GM08714 (cell line): ENCODE measurements around the gene FIGNL1.
"Not testable (repeated sequence)": the region's sequence is repeated elsewhere in the genome, so short reads cannot be mapped to it uniquely, and the experiment has no call there.

Experiments
- H3K4me3 ChIP-seq: fragments of 200-500 bp; sonication (Bioruptor generic); 2 replicates; pipeline ENCODE4 v1.5.1; 2014; ENCODE audit warnings: mild to moderate bottlenecking, low read length, inconsistent platforms
- ZNF274 ChIP-seq: IDR thresholded peaks from 2 replicates; pipeline ENCODE4 v1.6.1; 2012; ENCODE audit warnings: mild to moderate bottlenecking, low read depth, low read length

The FIGNL1 gene

DNA sequence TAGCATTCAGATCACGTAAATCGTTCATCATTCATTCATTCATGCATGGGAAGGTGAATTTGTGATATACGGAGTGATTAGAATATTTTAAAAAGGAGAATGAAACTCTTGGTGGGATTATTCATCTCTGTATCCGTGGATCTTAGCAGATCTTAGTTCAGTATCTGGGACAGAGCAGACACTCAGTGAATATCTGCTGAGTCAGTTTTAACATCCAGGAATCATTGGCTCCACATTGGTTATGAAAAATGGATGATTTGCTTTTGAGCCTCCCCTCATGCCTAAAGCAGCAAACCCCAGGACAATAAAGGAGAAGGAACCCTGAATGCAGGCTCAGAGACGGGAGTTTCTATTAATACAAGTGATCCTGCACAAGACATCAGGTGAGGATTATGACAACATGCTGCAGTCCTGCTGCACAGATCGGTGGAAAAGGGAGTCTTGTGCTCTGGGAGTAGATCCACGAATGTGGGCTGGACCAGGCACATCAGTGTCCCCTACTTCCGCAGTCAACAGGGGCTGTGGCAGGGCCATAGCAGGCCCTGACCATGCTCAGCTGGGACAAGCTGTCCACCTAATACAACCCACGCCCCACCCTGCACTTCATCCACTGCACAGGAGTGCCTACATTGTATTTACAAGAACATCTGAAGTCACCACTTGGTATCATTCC is 26.9 kb upstream of the FIGNL1 start:
- H3K4me3 ChIP-seq = no peak overlapping the region
- TF ChIP-seq ZNF274 = no peak

DNA sequence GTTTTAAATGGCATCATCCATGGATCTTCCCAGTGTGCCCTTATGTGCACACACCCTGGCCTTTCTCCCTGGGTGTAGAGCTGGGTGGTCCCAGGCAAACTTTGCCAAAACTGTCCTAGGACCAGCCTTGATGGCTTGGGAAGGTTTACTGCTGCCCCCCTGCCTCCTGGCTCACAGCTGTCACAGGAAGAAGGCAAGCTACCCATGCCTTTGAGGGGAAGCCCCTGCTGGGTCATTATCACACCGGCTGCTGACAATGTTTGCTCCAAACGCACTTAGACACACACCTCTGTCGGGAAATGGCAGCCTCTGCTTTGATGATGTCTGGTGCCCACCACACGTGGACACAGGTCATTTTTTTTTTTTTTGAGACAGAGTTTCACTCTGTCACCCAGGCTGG is 25.2 kb upstream of the FIGNL1 start:
- H3K4me3 ChIP-seq = no peak overlapping the region
- no peak for TF ChIP-seq ZNF274

GRCh38 chr7:50474382-50475160 is 24.4 kb upstream of the FIGNL1 start:
- no peak overlapping the region for H3K4me3 ChIP-seq
- TF ChIP-seq ZNF274 = no peak

- no peak overlapping the region for H3K4me3 ChIP-seq
- TF ChIP-seq ZNF274 = no peak
Measured at GRCh38 chr7:50473531-50473930, 23.4 kb upstream of the FIGNL1 start.

- no peak for TF ChIP-seq ZNF274
- H3K4me3 ChIP-seq = no peak overlapping the region
Measured at GRCh38 chr7:50472427-50472826, 22.3 kb upstream of the FIGNL1 start.

- H3K4me3 ChIP-seq = no peak overlapping the region
- TF ChIP-seq ZNF274 = no peak
Measured at GRCh38 chr7:50471970-50472369, 21.8 kb upstream of the FIGNL1 start.

GRCh38 chr7:50470250-50471163 is 20.4 kb upstream of the FIGNL1 start:
- no peak overlapping the region for H3K4me3 ChIP-seq
- no peak for TF ChIP-seq ZNF274

- H3K4me3 ChIP-seq = no peak overlapping the region
- no peak for TF ChIP-seq ZNF274
Measured at GRCh38 chr7:50469181-50469580, 19.0 kb upstream of the FIGNL1 start.

- TF ChIP-seq ZNF274 = no peak
- no peak overlapping the region for H3K4me3 ChIP-seq
Measured at GRCh38 chr7:50467817-50468610, 17.9 kb upstream of the FIGNL1 start.

GRCh38 chr7:50466815-50467585 is 16.9 kb upstream of the FIGNL1 start:
- TF ChIP-seq ZNF274 = no peak
- H3K4me3 ChIP-seq = no peak overlapping the region

GRCh38 chr7:50463035-50463434 is 12.9 kb upstream of the FIGNL1 start:
- TF ChIP-seq ZNF274 = no peak
- no peak overlapping the region for H3K4me3 ChIP-seq

DNA sequence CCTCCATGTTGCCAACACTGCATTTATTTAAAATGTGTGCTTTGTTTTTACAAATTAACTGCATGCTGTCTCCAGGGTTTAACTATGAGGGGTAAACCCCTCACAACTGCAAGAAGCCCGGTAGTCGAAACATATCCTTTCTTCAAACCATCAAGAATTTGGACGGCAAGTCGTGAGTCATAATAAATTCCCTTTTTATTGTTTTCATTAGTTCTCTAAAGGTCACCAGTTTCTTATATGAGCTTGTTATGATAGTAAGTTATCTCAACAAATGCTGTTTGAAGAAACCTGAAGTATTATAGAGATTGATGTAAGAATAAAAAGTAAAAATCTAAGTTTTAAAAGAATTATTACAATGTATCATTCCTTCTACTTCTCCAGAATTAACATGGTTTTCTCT is 12.2 kb upstream of the FIGNL1 start:
- H3K4me3 ChIP-seq = no peak overlapping the region
- no peak for TF ChIP-seq ZNF274

DNA sequence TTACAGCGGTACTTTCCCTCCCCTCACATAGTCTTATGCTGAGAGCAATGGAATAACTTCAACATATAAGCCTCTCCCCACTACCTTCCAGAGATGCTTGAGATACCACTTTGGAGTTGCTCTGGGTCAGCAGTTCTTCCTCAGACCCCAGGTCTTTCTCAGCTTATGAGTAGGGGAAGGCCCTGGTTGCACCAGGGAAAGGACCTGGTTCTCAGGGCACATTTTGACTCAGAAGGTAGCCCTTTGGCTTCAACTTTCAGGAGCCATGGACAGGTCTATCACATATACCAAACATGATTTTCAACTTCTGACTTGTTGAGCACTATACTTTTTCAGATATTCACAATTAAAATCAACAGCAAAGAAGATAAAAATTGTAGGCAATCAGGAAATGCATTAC is 11.5 kb upstream of the FIGNL1 start:
- no peak for TF ChIP-seq ZNF274
- H3K4me3 ChIP-seq = no peak overlapping the region

DNA sequence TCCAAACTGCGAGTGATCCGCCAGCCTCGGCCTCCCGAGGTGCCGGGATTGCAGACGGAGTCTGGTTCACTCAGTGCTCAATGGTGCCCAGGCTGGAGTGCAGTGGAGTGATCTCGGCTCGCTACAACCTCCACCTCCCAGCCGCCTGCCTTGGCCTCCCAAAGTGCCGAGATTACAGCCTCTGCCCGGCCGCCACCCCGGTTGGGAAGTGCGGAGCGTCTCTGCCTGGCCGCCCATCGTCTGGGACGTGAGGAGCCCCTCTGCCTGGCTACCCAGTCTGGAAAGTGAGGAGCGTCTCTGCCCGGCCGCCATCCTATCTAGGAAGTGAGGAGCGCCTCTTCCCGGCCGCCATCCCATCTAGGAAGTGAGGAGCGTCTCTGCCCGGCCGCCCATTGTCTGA is 9.0 kb upstream of the FIGNL1 start:
- H3K4me3 ChIP-seq = not testable (repeated sequence)

- H3K4me3 ChIP-seq = not testable (repeated sequence)
Measured at GRCh38 chr7:50458651-50459050, 8.5 kb upstream of the FIGNL1 start.
